ENCODE results near the gene EVL. TPM values are rescaled to one million over a fixed set of nuclear protein-coding genes. Genes with fewer than 3 reads are reported as not detected.

EVL gene
- total and polyA plus RNA-seq, 10 of the 15 experiments (the other 5 are each of a cell fraction or from before 2014, with no cell fraction given): 11.9 to 341 (median 89.8) TPM

- no peak for FAIRE-seq
Measured at GRCh38 chr14:100148837-100149731, 83.9 kb downstream of the EVL start.

More at GRCh38 chr14:100148837-100149731, 83.9 kb downstream of the EVL start:
- Histone ChIP-seq H2AFZ (ENCODE audit: control insufficient read depth, low read depth, low read length) (no peak overlapping the region), H3K4me3 (no peak overlapping the region), H3K4me2 (ENCODE audit: control insufficient read depth, insufficient read depth) (no peak overlapping the region), H4K20me1 (ENCODE audit: control insufficient read depth, insufficient read depth) (no peaks in the 10 kb centered on the region), H3K36me3 (ENCODE audit: control insufficient read depth in 2 of 2, insufficient read depth in 2 of 2, low read length in 1 of 2) (peaks cover 0 to 2% of the 10 kb centered on the region in 2 experiments; a peak in 2 of 4 replicates), H3K9me3 (replicated peaks; ENCODE audit: control insufficient read depth, insufficient read depth, low read length) (no peaks in the 10 kb centered on the region), H3K4me1 (ENCODE audit: control insufficient read depth, insufficient read depth, low read length) (no peaks in the 10 kb centered on the region), H3K27ac (ENCODE audit: control insufficient read depth, insufficient read depth) (no peak overlapping the region), H3K27me3 (replicated peaks in 1 of 2; ENCODE audit: control insufficient read depth in 2 of 2, insufficient read depth in 2 of 2, low read length in 1 of 2) (no peaks in the 10 kb centered on the region), H3K9ac (ENCODE audit: control insufficient read depth, insufficient read depth, low read length) (no peak overlapping the region), H3K79me2 (ENCODE audit: control insufficient read depth, insufficient read depth, low read length) (no peaks in the 10 kb centered on the region)
- TF ChIP-seq EED (IDR thresholded peaks at IDR 0.05; ENCODE audit: low read depth) (no peak), TCF3 (IDR thresholded peaks at IDR 0.05; ENCODE audit: borderline replicate concordance, insufficient read depth, low read depth, low read length) (peak; percentile 49; the same call in 1 of the 2 replicates), POLR2AphosphoS2 (IDR thresholded peaks at IDR 0.05; ENCODE audit: low read depth, low read length) (no peak), PRDM15 (CRISPR knock-in tag; IDR thresholded peaks at IDR 0.05) (no peak), NKRF (conservative IDR thresholded peaks at IDR 0.05) (no peak), CBX3 (IDR thresholded peaks at IDR 0.05; ENCODE audit: borderline replicate concordance, low read depth) (no peak), ZNF217 (IDR thresholded peaks at IDR 0.05) (no peak), BHLHE40 (IDR thresholded peaks at IDR 0.05; ENCODE audit: borderline replicate concordance in 1 of 2, low read depth in 2 of 2, low read length in 1 of 2) (no peak), YBX1 (IDR thresholded peaks at IDR 0.05) (no peak), GABPA (IDR thresholded peaks at IDR 0.05; ENCODE audit: low read depth) (no peak)
- TF ChIP-seq, protein P1, sequence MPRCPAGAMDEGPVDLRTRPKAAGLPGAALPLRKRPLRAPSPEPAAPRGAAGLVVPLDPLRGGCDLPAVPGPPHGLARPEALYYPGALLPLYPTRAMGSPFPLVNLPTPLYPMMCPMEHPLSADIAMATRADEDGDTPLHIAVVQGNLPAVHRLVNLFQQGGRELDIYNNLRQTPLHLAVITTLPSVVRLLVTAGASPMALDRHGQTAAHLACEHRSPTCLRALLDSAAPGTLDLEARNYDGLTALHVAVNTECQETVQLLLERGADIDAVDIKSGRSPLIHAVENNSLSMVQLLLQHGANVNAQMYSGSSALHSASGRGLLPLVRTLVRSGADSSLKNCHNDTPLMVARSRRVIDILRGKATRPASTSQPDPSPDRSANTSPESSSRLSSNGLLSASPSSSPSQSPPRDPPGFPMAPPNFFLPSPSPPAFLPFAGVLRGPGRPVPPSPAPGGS (IDR thresholded peaks at IDR 0.05; ENCODE audit: borderline replicate concordance, insufficient read depth, low read depth, low read length, poor library complexity, severe bottlenecking): peak; percentile 15
- no TSS peak for BruUV-seq (replicated peaks)
- RAD21 ChIA-PET (ENCODE audit: unreplicated experiment): no interaction called here
- DNase-seq (ENCODE audit: low read depth, low spot score) (no peak), ATAC-seq (no peak)
- 89% methylated on average over 50 of the region's 58 CpGs for WGBS (ENCODE audit: insufficient coverage, insufficient replicate concordance, low lambda C conversion rate, missing lambda C conversion rate)
- SMC1A ChIA-PET (ENCODE audit: uncharacterized antibody, unreplicated experiment): no interaction called here
- in situ Hi-C loops (cut with MboI): no loop called here
- POLR2A ChIA-PET: no interaction called here
- CTCF ChIA-PET: no interaction called here
- intact Hi-C loops (cut with micrococcal nuclease; ENCODE audit: unreplicated experiment): no loop called here

Measured in GM12878 (cell line).